ENCODE data around the gene CEP112.

Gene CEP112

GRCh38 chr17:65952586-65952985 lies 239.3 kb downstream of the CEP112 start:
- no peaks in the 10 kb centered on the region for H3K79me2 ChIP-seq (ENCODE audit: control insufficient read depth, insufficient read depth, low read length, poor library complexity)
- no peak overlapping the region for H3K23ac ChIP-seq (ENCODE audit: low read length)
- H4K91ac ChIP-seq (ENCODE audit: low read depth, low read length): no peak overlapping the region
- no peak overlapping the region for H3K18ac ChIP-seq (ENCODE audit: low read length)
- H3K79me1 ChIP-seq (ENCODE audit: low read length): no peaks in the 10 kb centered on the region
- H3K9me3 ChIP-seq (ENCODE audit: insufficient read depth, low read depth, low read length): no peaks in the 10 kb centered on the region
- H4K12ac ChIP-seq (ENCODE audit: low read depth, low read length): no peak overlapping the region
- H2AFZ ChIP-seq (ENCODE audit: insufficient read depth, low read length, poor library complexity): no peak overlapping the region
- H2BK120ac ChIP-seq (ENCODE audit: insufficient read depth, low read length, poor library complexity): no peak overlapping the region
- no peak overlapping the region for H3K27ac ChIP-seq (ENCODE audit: low read depth, low read length)
- no peaks in the 10 kb centered on the region for H3K36me3 ChIP-seq (ENCODE audit: control insufficient read depth in 1 of 2, insufficient read depth in 2 of 2, low read length in 2 of 2)
- no peak for DNase-seq
- no peak overlapping the region for H3K4ac ChIP-seq (ENCODE audit: low read depth, low read length)
- no peak overlapping the region for H3K9ac ChIP-seq (ENCODE audit: low read length)
- no peak overlapping the region for H3K4me2 ChIP-seq (ENCODE audit: low read length)
- H3K14ac ChIP-seq (ENCODE audit: low read length): no peak overlapping the region
- no peak overlapping the region for H2AK5ac ChIP-seq (ENCODE audit: low read length)
- peaks cover 3% of the 10 kb centered on the region in 2 experiments for H3K4me1 ChIP-seq (ENCODE audit: control insufficient read depth in 1 of 2, insufficient read depth in 2 of 2, low read length in 2 of 2)
- no peak overlapping the region for H4K8ac ChIP-seq (ENCODE audit: low read depth, low read length)
- H2BK5ac ChIP-seq (ENCODE audit: low read depth, low read length, poor library complexity): no peak overlapping the region
- no peaks in the 10 kb centered on the region for H3K27me3 ChIP-seq (ENCODE audit: insufficient read depth, low read length)
- no CpG with 5 or more reads among the region's 1 CpG for whole genome bisulfite sequencing (ENCODE audit: extremely low coverage, insufficient coverage, insufficient read length)
- no peak overlapping the region for H3K4me3 ChIP-seq (ENCODE audit: low read depth, low read length)
- H2BK12ac ChIP-seq (ENCODE audit: low read length): no peak overlapping the region

DNA sequence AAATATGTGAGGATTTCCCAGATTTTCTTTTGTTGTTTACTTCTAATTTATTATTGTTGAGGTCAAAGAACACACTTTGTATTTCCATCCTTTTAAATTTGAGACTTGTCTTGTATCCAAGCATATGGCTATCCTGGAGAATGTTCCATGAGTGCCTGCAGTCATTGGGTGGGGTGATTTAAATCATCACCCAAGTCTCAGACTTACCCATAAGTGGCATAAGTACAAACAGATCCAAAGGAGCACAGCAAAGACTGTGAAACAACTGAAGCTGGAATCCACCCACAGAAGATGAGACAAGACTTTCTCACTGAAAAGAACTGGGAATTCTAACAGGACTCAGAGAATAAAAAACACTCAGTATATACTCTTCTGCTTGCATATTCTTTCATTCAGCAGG lies 239.9 kb downstream of the CEP112 start:
- Histone ChIP-seq H3K18ac (ENCODE audit: low read length) (no peak overlapping the region), H3K14ac (ENCODE audit: low read length) (no peak overlapping the region), H3K27me3 (ENCODE audit: insufficient read depth, low read length) (no peaks in the 10 kb centered on the region), H2AK5ac (ENCODE audit: low read length) (no peak overlapping the region), H3K4me1 (ENCODE audit: control insufficient read depth in 1 of 2, insufficient read depth in 2 of 2, low read length in 2 of 2) (peaks cover 3% of the 10 kb centered on the region in 2 experiments), H3K79me2 (ENCODE audit: control insufficient read depth, insufficient read depth, low read length, poor library complexity) (no peaks in the 10 kb centered on the region), H3K4ac (ENCODE audit: low read depth, low read length) (no peak overlapping the region), H2AFZ (ENCODE audit: insufficient read depth, low read length, poor library complexity) (no peak overlapping the region), H2BK12ac (ENCODE audit: low read length) (no peak overlapping the region), H3K27ac (ENCODE audit: low read depth, low read length) (no peak overlapping the region), H4K8ac (ENCODE audit: low read depth, low read length) (no peak overlapping the region), H3K9ac (ENCODE audit: low read length) (no peak overlapping the region), H3K9me3 (ENCODE audit: insufficient read depth, low read depth, low read length) (no peaks in the 10 kb centered on the region), H4K91ac (ENCODE audit: low read depth, low read length) (no peak overlapping the region), H3K79me1 (ENCODE audit: low read length) (no peaks in the 10 kb centered on the region), H2BK5ac (ENCODE audit: low read depth, low read length, poor library complexity) (no peak overlapping the region), H4K12ac (ENCODE audit: low read depth, low read length) (no peak overlapping the region), H3K4me2 (ENCODE audit: low read length) (no peak overlapping the region), H3K4me3 (ENCODE audit: low read depth, low read length) (no peak overlapping the region), H2BK120ac (ENCODE audit: insufficient read depth, low read length, poor library complexity) (no peak overlapping the region), H3K23ac (ENCODE audit: low read length) (no peak overlapping the region), H3K36me3 (ENCODE audit: control insufficient read depth in 1 of 2, insufficient read depth in 2 of 2, low read length in 2 of 2) (no peaks in the 10 kb centered on the region)
- no peak for DNase-seq

GRCh38 chr17:65947831-65948230 lies 244.1 kb downstream of the CEP112 start:
- Histone ChIP-seq H3K18ac (ENCODE audit: low read length) (no peak overlapping the region), H3K4me2 (ENCODE audit: low read length) (no peak overlapping the region), H3K27ac (ENCODE audit: low read depth, low read length) (no peak overlapping the region), H3K36me3 (ENCODE audit: control insufficient read depth in 1 of 2, insufficient read depth in 2 of 2, low read length in 2 of 2) (no peaks in the 10 kb centered on the region), H2BK120ac (ENCODE audit: insufficient read depth, low read length, poor library complexity) (no peak overlapping the region), H3K23ac (ENCODE audit: low read length) (no peak overlapping the region), H3K14ac (ENCODE audit: low read length) (no peak overlapping the region), H3K9me3 (ENCODE audit: insufficient read depth, low read depth, low read length) (no peaks in the 10 kb centered on the region), H2BK5ac (ENCODE audit: low read depth, low read length, poor library complexity) (no peak overlapping the region), H4K91ac (ENCODE audit: low read depth, low read length) (no peak overlapping the region), H2AK5ac (ENCODE audit: low read length) (no peak overlapping the region), H3K79me1 (ENCODE audit: low read length) (no peaks in the 10 kb centered on the region), H3K4ac (ENCODE audit: low read depth, low read length) (no peak overlapping the region), H4K12ac (ENCODE audit: low read depth, low read length) (no peak overlapping the region), H3K4me3 (ENCODE audit: low read depth, low read length) (no peak overlapping the region), H3K9ac (ENCODE audit: low read length) (no peak overlapping the region), H3K79me2 (ENCODE audit: control insufficient read depth, insufficient read depth, low read length, poor library complexity) (no peaks in the 10 kb centered on the region), H2AFZ (ENCODE audit: insufficient read depth, low read length, poor library complexity) (no peak overlapping the region), H3K27me3 (ENCODE audit: insufficient read depth, low read length) (no peaks in the 10 kb centered on the region), H2BK12ac (ENCODE audit: low read length) (no peak overlapping the region), H4K8ac (ENCODE audit: low read depth, low read length) (no peak overlapping the region), H3K4me1 (ENCODE audit: control insufficient read depth in 1 of 2, insufficient read depth in 2 of 2, low read length in 2 of 2) (no peaks in the 10 kb centered on the region)
- no CpG with 5 or more reads among the region's 2 CpGs for WGBS (ENCODE audit: extremely low coverage, insufficient coverage, insufficient read length)
- DNase-seq: no peak

DNA sequence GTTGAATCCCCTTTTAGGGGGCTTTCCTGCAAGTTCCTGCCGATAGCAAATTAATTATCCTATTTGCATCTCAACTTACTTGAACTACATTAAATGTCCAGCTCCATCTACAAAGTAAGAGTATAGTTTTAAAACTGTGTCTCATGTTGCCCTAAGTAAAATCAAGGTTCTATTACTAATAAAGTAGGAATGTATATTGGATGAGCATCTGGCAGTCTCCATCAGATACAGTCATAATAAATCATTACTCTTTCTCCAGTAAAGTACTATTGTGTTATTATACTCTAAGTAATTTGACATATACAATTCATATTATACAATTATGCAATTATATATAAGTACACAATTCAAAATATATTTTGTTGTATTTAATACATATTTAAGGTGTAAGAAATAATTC lies 249.3 kb downstream of the CEP112 start:
- Histone ChIP-seq H3K27ac (ENCODE audit: low read depth, low read length) (no peak overlapping the region), H2BK5ac (ENCODE audit: low read depth, low read length, poor library complexity) (no peak overlapping the region), H3K9me3 (ENCODE audit: insufficient read depth, low read depth, low read length) (no peaks in the 10 kb centered on the region), H3K4me2 (ENCODE audit: low read length) (no peak overlapping the region), H3K4me1 (ENCODE audit: control insufficient read depth in 1 of 2, insufficient read depth in 2 of 2, low read length in 2 of 2) (no peaks in the 10 kb centered on the region), H3K4ac (ENCODE audit: low read depth, low read length) (no peak overlapping the region), H4K8ac (ENCODE audit: low read depth, low read length) (no peak overlapping the region), H4K12ac (ENCODE audit: low read depth, low read length) (no peak overlapping the region), H2AFZ (ENCODE audit: insufficient read depth, low read length, poor library complexity) (no peak overlapping the region), H3K4me3 (ENCODE audit: low read depth, low read length) (no peak overlapping the region), H2AK5ac (ENCODE audit: low read length) (no peak overlapping the region), H3K36me3 (ENCODE audit: control insufficient read depth in 1 of 2, insufficient read depth in 2 of 2, low read length in 2 of 2) (no peaks in the 10 kb centered on the region), H2BK12ac (ENCODE audit: low read length) (no peak overlapping the region), H3K14ac (ENCODE audit: low read length) (no peak overlapping the region), H2BK120ac (ENCODE audit: insufficient read depth, low read length, poor library complexity) (no peak overlapping the region), H3K79me2 (ENCODE audit: control insufficient read depth, insufficient read depth, low read length, poor library complexity) (no peaks in the 10 kb centered on the region), H3K23ac (ENCODE audit: low read length) (no peak overlapping the region), H3K18ac (ENCODE audit: low read length) (no peak overlapping the region), H3K9ac (ENCODE audit: low read length) (no peak overlapping the region), H3K79me1 (ENCODE audit: low read length) (no peaks in the 10 kb centered on the region), H4K91ac (ENCODE audit: low read depth, low read length) (no peak overlapping the region), H3K27me3 (ENCODE audit: insufficient read depth, low read length) (no peaks in the 10 kb centered on the region)
- DNase-seq: peak in 1 of 2 donors; percentile 3
- WGBS (ENCODE audit: extremely low coverage, insufficient coverage, insufficient read length): no CpG with 5 or more reads among the region's 1 CpG
